HEK293T (cell line): Measurements from ENCODE around the gene CARMIL3.

Experiments used
- CTCF ChIA-PET: fragments of 350-600 bp; formaldehyde crosslinking; extraction: SDS; loops from one replicate; lab custom pipeline; 2021; ENCODE audit warnings: antibody characterized with exemption, inconsistent platforms; lab: Yijun Ruan, JAX
- POLR2A ChIA-PET: fragments of 350-600 bp; formaldehyde crosslinking; extraction: SDS; loops from one replicate; lab custom pipeline; 2020; ENCODE audit warnings: antibody characterized with exemption, inconsistent platforms; lab: Yijun Ruan, JAX
- DNase-seq: peaks from one replicate; pipeline ENCODE4 v3.0.0; 2012; ENCODE audit warnings: mixed read lengths; ENCODE audit errors: extremely low spot score
- ARNT ChIP-seq: fragments of 450-650 bp; IDR thresholded peaks from 2 replicates; pipeline ENCODE4 v1.6.1; 2017; ENCODE audit warnings: mild to moderate bottlenecking
- BHLHE40 ChIP-seq: fragments of 450-650 bp; IDR thresholded peaks from 2 replicates; pipeline ENCODE4 v1.6.1; 2016; ENCODE audit warnings: mild to moderate bottlenecking, moderate library complexity, borderline replicate concordance
- CTBP1 ChIP-seq: fragments of 450-650 bp; IDR thresholded peaks from 2 replicates; pipeline ENCODE4 v1.6.1; 2016; ENCODE audit warnings: borderline replicate concordance
- ELF4 ChIP-seq: fragments of 450-650 bp; IDR thresholded peaks from 2 replicates; pipeline ENCODE4 v1.6.1; 2017; ENCODE audit warnings: antibody characterized with exemption
- FOXA1 ChIP-seq: fragments of 450-650 bp; IDR thresholded peaks from 2 replicates; pipeline ENCODE4 v1.6.1; 2016; ENCODE audit warnings: mild to moderate bottlenecking
- FOXK2 ChIP-seq: fragments of 450-650 bp; IDR thresholded peaks from 2 replicates; pipeline ENCODE4 v1.6.1; 2016; ENCODE audit warnings: mild to moderate bottlenecking
- FOXM1 ChIP-seq: fragments of 450-650 bp; IDR thresholded peaks from 2 replicates; pipeline ENCODE4 v1.6.1; 2017; ENCODE audit warnings: mild to moderate bottlenecking, borderline replicate concordance
- HDGF ChIP-seq: fragments of 450-650 bp; IDR thresholded peaks from 2 replicates; pipeline ENCODE4 v1.6.1; 2017; ENCODE audit warnings: antibody characterized with exemption, borderline replicate concordance
- L3MBTL2 ChIP-seq: fragments of 450-650 bp; conservative IDR thresholded peaks from 2 replicates; pipeline ENCODE4 v1.6.1; 2016; ENCODE audit warnings: mild to moderate bottlenecking
- LEF1 ChIP-seq: fragments of 450-650 bp; IDR thresholded peaks from 2 replicates; pipeline ENCODE4 v1.6.1; 2017; ENCODE audit warnings: mild to moderate bottlenecking, borderline replicate concordance
- NFRKB ChIP-seq: fragments of 450-650 bp; IDR thresholded peaks from 2 replicates; pipeline ENCODE4 v1.6.1; 2016; ENCODE audit warnings: mild to moderate bottlenecking, moderate library complexity
- SP1 ChIP-seq: fragments of 450-650 bp; IDR thresholded peaks from 2 replicates; pipeline ENCODE4 v1.6.1; 2017
- SUZ12 ChIP-seq: fragments of 450-650 bp; IDR thresholded peaks from 2 replicates; pipeline ENCODE4 v1.6.1; 2016; ENCODE audit warnings: mild to moderate bottlenecking
- TARDBP ChIP-seq: fragments of 450-650 bp; IDR thresholded peaks from 2 replicates; pipeline ENCODE4 v1.6.1; 2016
- ZNF384 ChIP-seq: fragments of 450-650 bp; IDR thresholded peaks from 2 replicates; pipeline ENCODE4 v1.6.1; 2016
- TF ChIP-seq, protein P1 (sequence below): fragments of 450-650 bp; IDR thresholded peaks from 2 replicates; pipeline ENCODE4 v1.6.1; 2016

Gene CARMIL3

DNA sequence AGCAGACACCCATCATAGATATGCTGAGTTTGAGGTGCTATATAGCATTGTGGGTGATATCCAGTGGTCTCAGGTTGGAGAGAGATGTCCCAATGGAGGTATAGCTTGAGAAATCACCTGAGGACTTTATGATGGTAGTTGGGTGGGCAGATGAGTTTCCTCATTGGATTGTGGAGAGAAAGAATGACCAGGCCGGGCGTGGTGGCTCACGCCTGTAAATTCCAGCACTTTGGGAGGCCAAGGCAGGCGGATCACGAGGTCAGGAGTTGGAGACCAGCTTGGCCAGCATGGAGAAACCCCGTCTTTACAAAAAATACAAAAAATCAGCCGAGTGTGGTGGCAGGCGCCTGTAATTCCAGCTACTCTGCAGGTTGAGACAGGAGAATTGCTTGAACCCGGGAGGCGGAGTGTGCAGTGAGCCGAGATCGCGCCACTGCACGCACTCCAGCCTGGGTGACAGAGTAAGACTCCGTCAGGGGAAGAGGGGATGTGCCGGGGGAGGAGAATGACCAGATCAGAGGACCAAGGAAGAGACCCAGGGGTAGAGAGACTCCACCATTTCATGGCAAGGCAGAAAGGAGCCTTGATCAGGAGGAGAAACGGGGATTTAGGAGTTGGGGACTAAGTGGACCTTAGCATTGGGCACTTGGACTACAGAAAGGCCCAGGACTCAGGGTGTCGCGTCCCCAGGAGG lies 41.5 kb downstream of the CARMIL3 start:
- ChIA-PET CTCF (interaction anchor here (0.8 to 8.4 kb wide), 8 partner anchors 12 to 42 kb away, joined by 3 to 153 read pairs (median 4); partner anchors contain the start of gene CARMIL3), POLR2A (interaction anchor here (0.6 to 8.8 kb wide), 28 partner anchors 8 to 999 kb away, joined by 3 to 162 read pairs (median 6); partner anchors contain the start of genes ACIN1, C14orf119, CARMIL3 and CHMP4A)
- no peak for TF ChIP-seq TARDBP
- TF ChIP-seq BHLHE40 = no peak
- no peak for TF ChIP-seq FOXM1
- no peak for TF ChIP-seq ZNF384
- no peak for TF ChIP-seq ELF4
- no peak for TF ChIP-seq HDGF
- TF ChIP-seq FOXA1 = no peak
- no peak for TF ChIP-seq SUZ12
- TF ChIP-seq, protein P1, sequence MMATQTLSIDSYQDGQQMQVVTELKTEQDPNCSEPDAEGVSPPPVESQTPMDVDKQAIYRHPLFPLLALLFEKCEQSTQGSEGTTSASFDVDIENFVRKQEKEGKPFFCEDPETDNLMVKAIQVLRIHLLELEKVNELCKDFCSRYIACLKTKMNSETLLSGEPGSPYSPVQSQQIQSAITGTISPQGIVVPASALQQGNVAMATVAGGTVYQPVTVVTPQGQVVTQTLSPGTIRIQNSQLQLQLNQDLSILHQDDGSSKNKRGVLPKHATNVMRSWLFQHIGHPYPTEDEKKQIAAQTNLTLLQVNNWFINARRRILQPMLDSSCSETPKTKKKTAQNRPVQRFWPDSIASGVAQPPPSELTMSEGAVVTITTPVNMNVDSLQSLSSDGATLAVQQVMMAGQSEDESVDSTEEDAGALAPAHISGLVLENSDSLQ = no peak
- TF ChIP-seq LEF1 = no peak
- no peak for TF ChIP-seq ARNT
- no peak for TF ChIP-seq CTBP1
- TF ChIP-seq SP1 = no peak
- no peak for TF ChIP-seq FOXK2
- TF ChIP-seq L3MBTL2 = no peak
- no peak for TF ChIP-seq NFRKB
- DNase-seq = no peak

DNA sequence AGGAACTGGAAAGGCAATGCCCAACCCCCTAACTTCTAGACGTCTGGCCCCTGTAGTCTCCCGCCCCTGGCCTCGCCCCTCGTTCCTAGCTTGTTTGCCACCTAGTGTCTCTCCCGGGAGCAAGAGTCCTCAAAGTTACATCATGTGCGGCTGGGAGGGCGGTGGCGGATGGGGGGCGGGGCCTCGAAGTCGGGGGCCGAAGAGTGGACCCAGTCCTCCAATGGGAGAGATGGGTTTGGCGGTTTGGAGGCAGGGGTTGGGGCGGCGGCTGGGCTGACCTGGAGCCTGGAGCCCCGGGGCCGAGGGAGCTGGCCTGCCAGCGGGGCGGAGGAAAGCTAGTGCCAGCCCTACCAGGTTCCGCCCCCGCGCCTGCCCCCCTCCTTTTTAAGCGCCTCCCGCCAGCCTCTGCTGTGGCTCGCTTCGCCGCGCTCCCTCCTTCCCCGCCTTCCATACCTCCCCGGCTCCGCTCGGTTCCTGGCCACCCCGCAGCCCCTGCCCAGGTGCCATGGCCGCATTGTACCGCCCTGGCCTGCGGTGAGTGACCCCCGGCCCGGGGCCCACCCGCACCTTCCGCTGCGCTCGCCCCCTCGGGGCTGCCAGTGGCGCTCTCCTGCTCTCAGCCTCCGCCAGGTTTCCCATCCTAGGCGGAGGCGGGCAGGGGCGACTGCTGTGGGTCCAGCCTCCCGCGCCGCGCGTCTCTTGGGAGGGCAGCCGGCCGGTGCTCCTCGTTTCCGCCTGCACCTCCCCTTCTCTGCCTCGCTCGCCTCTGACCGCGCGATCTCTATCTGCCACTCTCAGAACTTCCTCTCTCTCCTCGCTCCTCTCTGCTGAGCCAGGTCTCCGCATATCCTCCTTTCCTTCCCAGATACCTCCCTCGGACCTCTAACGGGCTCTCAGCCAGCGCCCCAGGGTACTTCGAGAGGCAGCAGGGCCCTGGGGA lies 42.4 kb downstream of the CARMIL3 start, which contains the start of gene PCK2:
PCK2 (plus strand) TSS at position 411 of the 940 bp plus-strand sequence; CDS start at position 506, 95 bp downstream.
- DNase-seq = peak; percentile 86
- ChIA-PET POLR2A (interaction anchor here (0.6 to 8.8 kb wide), 29 partner anchors 9 to 999 kb away, joined by 3 to 162 read pairs (median 6); partner anchors contain the start of genes ACIN1, C14orf119, CARMIL3 and CHMP4A), CTCF (interaction anchor here (0.9 to 8.4 kb wide), 5 partner anchors 14 to 67 kb away, joined by 3 to 153 read pairs (median 5); partner anchors contain the start of gene IRF9)
- TF ChIP-seq FOXA1 (no peak), L3MBTL2 (peak; percentile 50; the same call in 1 of the 2 replicates)

DNA sequence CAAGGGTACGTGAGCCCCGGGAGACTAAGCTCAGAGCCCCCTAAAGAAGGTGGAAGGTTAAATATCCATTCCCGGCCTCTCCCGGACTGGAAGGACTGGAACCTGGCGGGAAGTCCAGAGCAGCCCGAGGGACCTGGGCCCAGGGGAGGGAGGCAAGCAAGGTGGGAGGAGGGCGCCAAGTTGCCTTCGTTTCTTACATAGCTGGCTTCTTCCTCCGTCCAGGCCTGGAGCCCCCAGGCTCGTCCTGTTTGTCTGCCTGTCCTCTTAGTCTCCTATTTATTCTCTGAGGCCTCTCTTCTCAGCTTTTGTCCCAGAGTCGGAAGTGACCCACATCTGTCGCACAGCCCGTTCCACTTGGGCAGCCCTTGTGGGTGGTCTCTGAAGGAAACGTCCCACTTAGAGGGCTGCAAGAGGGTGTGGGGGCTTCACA lies 43.0 kb downstream of the CARMIL3 start:
- POLR2A ChIA-PET = interaction anchor here (0.6 to 8.8 kb wide), 24 partner anchors 10 to 347 kb away, joined by 3 to 162 read pairs (median 6); partner anchors contain the start of genes CARMIL3, DCAF11, EMC9 and IRF9
- TF ChIP-seq SUZ12 (no peak), FOXA1 (no peak), ELF4 (no peak), TARDBP (no peak), HDGF (no peak), NFRKB (no peak), SP1 (no peak)
- CTCF ChIA-PET = interaction anchor here (2.0 to 8.4 kb wide), 3 partner anchors 13 to 66 kb away, joined by 5 to 153 read pairs (median 28); partner anchors contain the start of gene IRF9
- no peak for DNase-seq

DNA sequence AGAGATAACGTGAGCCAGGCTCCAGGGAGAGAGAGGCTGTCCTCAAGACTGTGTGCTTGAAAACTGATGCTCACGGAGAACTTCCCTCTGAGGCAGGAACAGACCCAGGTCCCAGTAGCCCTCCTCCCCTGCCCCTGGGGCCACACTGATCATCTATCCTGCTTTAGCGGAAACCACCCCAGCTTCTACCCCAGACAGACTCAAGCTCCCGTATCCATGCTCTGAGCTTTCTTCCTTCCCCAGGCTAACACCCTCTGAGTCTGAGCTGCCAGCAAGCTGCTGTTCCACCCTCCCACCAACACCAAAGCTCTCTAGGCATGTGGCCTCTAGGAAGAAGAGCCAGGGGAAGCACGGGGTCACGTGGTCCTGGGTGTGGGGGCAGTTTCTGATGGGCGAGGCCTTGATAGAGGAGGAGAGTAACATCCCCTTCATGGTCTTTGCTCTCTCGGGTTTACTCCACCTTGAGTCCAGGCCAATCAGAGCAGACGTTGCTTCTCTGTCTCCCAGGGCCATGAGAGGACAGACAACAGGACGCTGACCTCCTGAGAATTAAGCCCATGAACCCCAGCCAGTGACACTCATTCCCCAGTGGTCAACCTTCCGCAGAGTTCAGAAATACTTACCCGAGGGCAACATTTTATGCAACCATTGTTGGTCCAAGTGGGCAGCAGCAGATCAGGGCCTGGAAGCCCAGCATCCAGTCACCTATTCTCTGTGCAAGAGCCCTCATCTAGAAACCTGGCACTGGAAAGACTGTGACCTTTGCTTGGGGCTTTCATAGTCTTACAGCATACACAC lies 43.7 kb downstream of the CARMIL3 start:
- no peak for TF ChIP-seq CTBP1
- TF ChIP-seq ZNF384 = no peak
- TF ChIP-seq HDGF = no peak
- TF ChIP-seq L3MBTL2 = peak; percentile 67
- TF ChIP-seq NFRKB = no peak
- TF ChIP-seq SUZ12 = no peak
- DNase-seq = peak; percentile 25
- POLR2A ChIA-PET = interaction anchor here (0.6 to 8.8 kb wide), 18 partner anchors 10 to 346 kb away, joined by 3 to 162 read pairs (median 18); partner anchors contain the start of genes CARMIL3, DCAF11, EMC9 and IRF9
- CTCF ChIA-PET = interaction anchor here (2.0 to 8.4 kb wide), 3 partner anchors 12 to 65 kb away, joined by 5 to 153 read pairs (median 28); partner anchors contain the start of gene IRF9

DNA sequence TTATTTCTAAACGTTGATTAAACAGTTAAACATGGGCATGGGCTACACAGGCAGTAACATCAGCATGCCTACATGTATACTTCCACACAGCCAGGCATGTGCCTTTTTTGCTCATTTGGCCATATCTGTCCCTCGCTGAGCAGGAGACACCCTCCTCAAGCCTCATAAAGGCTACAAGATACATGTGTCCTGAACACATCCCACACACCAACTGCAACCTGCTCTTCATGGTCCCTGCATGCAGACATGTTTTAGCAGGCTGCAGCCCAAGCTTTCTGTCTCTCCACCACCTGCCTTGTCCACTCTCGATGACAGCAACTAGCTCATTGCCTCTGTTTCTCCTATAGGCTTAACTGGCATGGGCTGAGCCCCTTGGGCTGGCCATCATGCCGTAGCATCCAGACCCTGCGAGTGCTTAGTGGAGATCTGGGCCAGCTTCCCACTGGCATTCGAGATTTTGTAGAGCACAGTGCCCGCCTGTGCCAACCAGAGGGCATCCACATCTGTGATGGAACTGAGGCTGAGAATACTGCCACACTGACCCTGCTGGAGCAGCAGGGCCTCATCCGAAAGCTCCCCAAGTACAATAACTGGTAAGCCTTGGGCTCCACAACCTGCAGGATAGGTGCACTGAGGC lies 44.9 kb downstream of the CARMIL3 start:
- ChIA-PET CTCF (interaction anchor here (0.6 to 3.2 kb wide), 4 partner anchors 11 to 64 kb away, joined by 5 to 28 read pairs (median 6); partner anchors contain the start of gene IRF9), POLR2A (interaction anchor here (0.6 to 8.8 kb wide), 5 partner anchors 10 to 44 kb away, joined by 3 to 162 read pairs (median 4); no protein-coding TSS in a partner anchor)
- no peak for DNase-seq
- TF ChIP-seq SUZ12 (no peak), ZNF384 (no peak), TARDBP (no peak), FOXK2 (no peak), ELF4 (no peak), NFRKB (no peak), CTBP1 (no peak), BHLHE40 (no peak)
- TF ChIP-seq, protein P1 = no peak
